ENCODE measurements around the gene ACADS.

DNA sequence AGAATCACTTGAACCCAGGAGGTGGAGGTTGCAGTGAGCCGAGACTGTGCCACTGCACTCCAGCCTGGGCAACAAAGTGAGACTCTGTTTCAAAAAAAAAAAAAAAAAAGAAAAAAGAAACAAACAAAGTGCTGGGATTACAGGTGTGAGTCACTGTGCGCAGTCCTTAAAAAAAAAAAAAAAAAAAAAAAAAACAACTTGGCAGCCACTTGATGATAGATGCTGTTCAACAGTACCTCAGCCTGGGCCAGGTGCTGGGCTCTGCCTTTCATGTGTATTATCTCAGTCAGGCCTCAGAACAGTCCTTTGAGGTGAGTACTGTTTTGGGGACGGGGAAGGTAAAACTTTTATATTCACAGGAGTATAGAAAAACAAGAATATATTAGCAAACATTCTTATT is 9.6 kb downstream of the ACADS start:
- TF ChIP-seq POLR2AphosphoS5 (IDR thresholded peaks at IDR 0.05): no peak
- TF ChIP-seq EP300 (IDR thresholded peaks at IDR 0.05): no peak
- TF ChIP-seq, protein P1, sequence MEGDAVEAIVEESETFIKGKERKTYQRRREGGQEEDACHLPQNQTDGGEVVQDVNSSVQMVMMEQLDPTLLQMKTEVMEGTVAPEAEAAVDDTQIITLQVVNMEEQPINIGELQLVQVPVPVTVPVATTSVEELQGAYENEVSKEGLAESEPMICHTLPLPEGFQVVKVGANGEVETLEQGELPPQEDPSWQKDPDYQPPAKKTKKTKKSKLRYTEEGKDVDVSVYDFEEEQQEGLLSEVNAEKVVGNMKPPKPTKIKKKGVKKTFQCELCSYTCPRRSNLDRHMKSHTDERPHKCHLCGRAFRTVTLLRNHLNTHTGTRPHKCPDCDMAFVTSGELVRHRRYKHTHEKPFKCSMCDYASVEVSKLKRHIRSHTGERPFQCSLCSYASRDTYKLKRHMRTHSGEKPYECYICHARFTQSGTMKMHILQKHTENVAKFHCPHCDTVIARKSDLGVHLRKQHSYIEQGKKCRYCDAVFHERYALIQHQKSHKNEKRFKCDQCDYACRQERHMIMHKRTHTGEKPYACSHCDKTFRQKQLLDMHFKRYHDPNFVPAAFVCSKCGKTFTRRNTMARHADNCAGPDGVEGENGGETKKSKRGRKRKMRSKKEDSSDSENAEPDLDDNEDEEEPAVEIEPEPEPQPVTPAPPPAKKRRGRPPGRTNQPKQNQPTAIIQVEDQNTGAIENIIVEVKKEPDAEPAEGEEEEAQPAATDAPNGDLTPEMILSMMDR (IDR thresholded peaks at IDR 0.05): no peak
- TF ChIP-seq POLR2A (IDR thresholded peaks at IDR 0.05): no peak

Measured in stomach (tissue), 4 donors.